Measurements from ENCODE around the gene IL13.

The IL13 gene

DNA sequence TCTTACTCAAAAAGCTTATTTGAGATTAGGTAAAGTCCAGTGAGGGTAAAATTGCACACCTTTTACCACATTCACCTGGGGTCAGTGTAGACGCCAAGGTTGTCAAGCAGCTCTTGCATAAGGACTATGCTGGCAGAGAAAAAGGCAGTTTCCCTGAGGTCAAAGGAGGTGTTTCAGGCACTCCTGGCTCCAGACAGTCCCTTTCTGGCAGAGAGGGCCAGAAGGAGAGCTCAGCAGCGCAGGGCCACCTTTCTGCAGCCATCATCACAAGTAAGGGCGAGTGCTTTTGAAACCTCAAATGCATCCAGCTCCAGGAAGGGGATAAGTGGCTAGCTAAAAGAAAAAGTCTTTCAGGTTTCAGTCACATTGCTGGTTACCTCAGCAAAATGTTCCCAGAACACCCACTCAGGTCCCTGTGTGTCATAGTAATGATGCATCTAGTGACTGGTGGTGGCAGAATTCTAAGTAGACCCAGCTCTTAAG lies 16.7 kb upstream of the IL13 start:
- no peaks in the 10 kb centered on the region for H3K9me3 ChIP-seq (ENCODE audit: low read length)
- no peak overlapping the region for H3K4me3 ChIP-seq (ENCODE audit: low read length)
- H3K36me3 ChIP-seq (ENCODE audit: insufficient read depth, low read length) = peaks cover 2% of the 10 kb centered on the region
- H3K4me1 ChIP-seq (ENCODE audit: insufficient read depth, low read length) = no peaks in the 10 kb centered on the region
- H2AFZ ChIP-seq (ENCODE audit: low read depth, low read length) = no peak overlapping the region
- no peaks in the 10 kb centered on the region for H3K27me3 ChIP-seq (ENCODE audit: insufficient read depth, low read length)

DNA sequence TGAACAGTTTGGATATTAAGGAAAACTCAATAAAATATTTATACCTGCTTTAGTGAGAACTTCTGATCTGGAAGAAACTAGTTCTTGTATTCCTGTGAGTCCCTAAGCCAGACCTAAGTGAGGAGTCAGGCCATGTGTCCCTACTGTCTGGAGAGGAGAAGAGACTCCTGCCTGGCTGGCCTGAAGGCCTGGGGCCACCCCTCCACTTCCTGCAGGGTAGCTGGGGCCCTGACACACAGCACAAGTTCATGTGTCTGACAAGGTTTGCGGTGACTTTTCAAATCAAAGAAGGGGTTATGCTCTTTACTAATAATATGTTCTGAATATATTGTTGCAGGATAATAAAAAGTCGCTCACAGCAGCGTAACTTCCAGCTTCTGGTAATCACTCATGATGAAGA lies 16.1 kb upstream of the IL13 start:
- no peaks in the 10 kb centered on the region for H3K9me3 ChIP-seq (ENCODE audit: low read length)
- H2AFZ ChIP-seq (ENCODE audit: low read depth, low read length) = no peak overlapping the region
- no peaks in the 10 kb centered on the region for H3K4me1 ChIP-seq (ENCODE audit: insufficient read depth, low read length)
- no peaks in the 10 kb centered on the region for H3K27me3 ChIP-seq (ENCODE audit: insufficient read depth, low read length)
- no peak overlapping the region for H3K4me3 ChIP-seq (ENCODE audit: low read length)
- peaks cover 2% of the 10 kb centered on the region for H3K36me3 ChIP-seq (ENCODE audit: insufficient read depth, low read length)

DNA sequence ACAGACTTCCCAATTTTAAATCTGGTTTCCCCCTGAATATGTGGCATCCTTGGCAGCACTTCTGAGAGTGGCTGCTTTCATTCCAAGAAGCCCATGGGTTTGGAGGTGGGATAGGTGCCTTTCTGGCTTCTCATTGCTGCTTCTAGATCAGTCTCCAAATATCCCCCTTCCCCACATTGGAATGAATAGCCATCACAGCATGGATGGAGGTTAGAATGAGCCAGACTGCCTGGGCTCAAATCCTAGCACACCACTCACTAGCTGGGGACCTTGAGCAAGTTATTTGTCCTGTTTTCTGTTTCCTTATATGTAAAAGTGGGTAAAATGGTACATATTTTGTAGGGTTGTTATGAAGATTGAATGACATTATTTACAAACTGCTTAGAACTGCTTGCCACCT lies 13.8 kb upstream of the IL13 start:
- Histone ChIP-seq H3K36me3 (ENCODE audit: insufficient read depth, low read length) (peaks cover 2% of the 10 kb centered on the region), H3K4me3 (ENCODE audit: low read length) (no peak overlapping the region), H3K9me3 (ENCODE audit: low read length) (no peaks in the 10 kb centered on the region), H3K4me1 (ENCODE audit: insufficient read depth, low read length) (no peaks in the 10 kb centered on the region), H3K27me3 (ENCODE audit: insufficient read depth, low read length) (no peaks in the 10 kb centered on the region), H2AFZ (ENCODE audit: low read depth, low read length) (no peak overlapping the region)

DNA sequence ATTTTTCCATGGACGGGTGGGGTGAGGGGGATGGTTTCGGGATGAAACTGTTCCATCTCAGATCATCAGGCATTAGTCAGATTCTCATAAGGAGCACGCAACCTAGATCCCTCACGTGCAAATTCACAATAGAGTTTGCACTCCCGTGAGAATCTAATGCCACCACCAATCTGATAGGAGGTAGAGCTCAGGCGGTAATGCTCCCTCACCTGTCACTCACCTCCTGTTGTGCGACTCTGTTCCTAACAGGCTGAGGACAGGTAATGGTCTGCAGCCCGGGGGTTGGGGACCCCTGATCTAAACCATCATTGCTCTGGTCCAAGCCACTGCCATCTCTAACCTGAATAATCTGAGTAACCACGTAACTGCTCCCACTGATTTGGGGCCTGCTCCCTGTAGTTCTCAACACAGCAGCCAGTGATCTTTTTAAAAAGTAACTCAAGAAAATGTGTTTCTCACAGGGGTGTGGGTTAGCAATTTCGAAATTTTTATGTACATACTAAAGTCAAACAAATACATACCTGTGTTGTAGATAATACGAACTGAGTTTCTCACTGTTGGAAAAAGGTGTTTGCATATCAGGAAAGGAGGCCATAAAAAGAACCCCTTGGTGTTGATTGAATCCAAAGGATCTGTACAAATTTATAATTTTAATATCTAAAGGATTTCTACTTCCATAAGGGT lies 11.2 kb upstream of the IL13 start:
- H3K36me3 ChIP-seq (ENCODE audit: insufficient read depth, low read length) = no peaks in the 10 kb centered on the region
- H2AFZ ChIP-seq (ENCODE audit: low read depth, low read length) = no peak overlapping the region
- H3K4me3 ChIP-seq (ENCODE audit: low read length) = no peak overlapping the region
- H3K27me3 ChIP-seq (ENCODE audit: insufficient read depth, low read length) = no peaks in the 10 kb centered on the region
- H3K9me3 ChIP-seq (ENCODE audit: low read length) = no peaks in the 10 kb centered on the region
- no peaks in the 10 kb centered on the region for H3K4me1 ChIP-seq (ENCODE audit: insufficient read depth, low read length)

GRCh38 chr5:132647473-132647872 lies 10.5 kb upstream of the IL13 start:
- Histone ChIP-seq H2AFZ (ENCODE audit: low read depth, low read length) (no peak overlapping the region), H3K27me3 (ENCODE audit: insufficient read depth, low read length) (no peaks in the 10 kb centered on the region), H3K4me1 (ENCODE audit: insufficient read depth, low read length) (no peaks in the 10 kb centered on the region), H3K9me3 (ENCODE audit: low read length) (no peaks in the 10 kb centered on the region), H3K36me3 (ENCODE audit: insufficient read depth, low read length) (no peaks in the 10 kb centered on the region), H3K4me3 (ENCODE audit: low read length) (no peak overlapping the region)

- H2AFZ ChIP-seq (ENCODE audit: low read depth, low read length) = no peak overlapping the region
Measured at GRCh38 chr5:132648355-132648754, 9.6 kb upstream of the IL13 start.

DNA sequence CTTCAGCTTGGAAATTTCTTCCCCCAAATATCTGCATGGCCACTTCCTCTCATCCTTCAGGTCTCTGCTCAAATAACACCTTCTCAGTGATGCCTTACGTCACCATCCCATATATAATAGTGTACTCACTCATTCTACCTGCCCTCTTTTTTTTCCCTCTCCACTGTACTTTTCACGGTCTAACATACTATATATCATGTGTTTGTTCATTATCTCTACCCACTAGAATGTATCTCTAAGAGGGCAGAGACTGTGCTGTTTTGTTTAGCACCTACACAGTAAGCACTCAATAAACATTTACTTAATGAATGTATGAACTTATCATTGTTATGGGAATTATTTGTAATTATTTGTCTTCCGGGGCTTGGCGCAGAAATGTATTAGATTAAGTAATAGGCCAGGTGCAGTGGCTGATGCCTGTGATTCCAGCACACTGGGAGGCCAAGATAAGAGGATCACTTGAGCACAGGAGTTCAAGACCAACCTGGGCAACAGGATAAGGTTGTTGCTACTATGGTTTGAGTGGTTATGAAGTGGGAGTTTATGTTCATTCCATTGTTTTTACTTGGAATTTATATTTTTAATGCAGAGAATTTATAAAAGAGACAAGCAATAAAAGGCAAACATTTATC lies 6.0 kb upstream of the IL13 start:
- Histone ChIP-seq H3K4me1 (ENCODE audit: insufficient read depth, low read length) (peaks cover 4% of the 10 kb centered on the region), H3K4me3 (ENCODE audit: low read length) (no peak overlapping the region), H3K27me3 (ENCODE audit: insufficient read depth, low read length) (peaks cover 32% of the 10 kb centered on the region), H2AFZ (ENCODE audit: low read depth, low read length) (no peak overlapping the region), H3K36me3 (ENCODE audit: insufficient read depth, low read length) (no peaks in the 10 kb centered on the region), H3K9me3 (ENCODE audit: low read length) (peaks cover 2% of the 10 kb centered on the region)

More at GRCh38 chr5:132648355-132648754, 9.6 kb upstream of the IL13 start:
- Histone ChIP-seq H3K9me3 (ENCODE audit: low read length) (no peaks in the 10 kb centered on the region), H3K27me3 (ENCODE audit: insufficient read depth, low read length) (peaks cover 3% of the 10 kb centered on the region), H3K36me3 (ENCODE audit: insufficient read depth, low read length) (no peaks in the 10 kb centered on the region), H3K4me3 (ENCODE audit: low read length) (no peak overlapping the region), H3K4me1 (ENCODE audit: insufficient read depth, low read length) (no peaks in the 10 kb centered on the region)

GRCh38 chr5:132653716-132654115 lies 4.3 kb upstream of the IL13 start:
- Histone ChIP-seq H3K4me1 (ENCODE audit: insufficient read depth, low read length) (peaks cover 4% of the 10 kb centered on the region), H3K36me3 (ENCODE audit: insufficient read depth, low read length) (no peaks in the 10 kb centered on the region), H3K9me3 (ENCODE audit: low read length) (peaks cover 2% of the 10 kb centered on the region), H3K4me3 (ENCODE audit: low read length) (no peak overlapping the region), H3K27me3 (ENCODE audit: insufficient read depth, low read length) (peaks cover 49% of the 10 kb centered on the region), H2AFZ (ENCODE audit: low read depth, low read length) (no peak overlapping the region)

GRCh38 chr5:132655821-132656773 lies 1.9 kb upstream of the IL13 start:
- H2AFZ ChIP-seq (ENCODE audit: low read depth, low read length) = peak overlapping the region; percentile 86
- H3K36me3 ChIP-seq (ENCODE audit: insufficient read depth, low read length) = no peaks in the 10 kb centered on the region
- H3K27me3 ChIP-seq (ENCODE audit: insufficient read depth, low read length) = peaks cover 64% of the 10 kb centered on the region
- H3K9me3 ChIP-seq (ENCODE audit: low read length) = peaks cover 2% of the 10 kb centered on the region
- peaks cover 4% of the 10 kb centered on the region for H3K4me1 ChIP-seq (ENCODE audit: insufficient read depth, low read length)
- H3K4me3 ChIP-seq (ENCODE audit: low read length) = peak overlapping the region; percentile 34

DNA sequence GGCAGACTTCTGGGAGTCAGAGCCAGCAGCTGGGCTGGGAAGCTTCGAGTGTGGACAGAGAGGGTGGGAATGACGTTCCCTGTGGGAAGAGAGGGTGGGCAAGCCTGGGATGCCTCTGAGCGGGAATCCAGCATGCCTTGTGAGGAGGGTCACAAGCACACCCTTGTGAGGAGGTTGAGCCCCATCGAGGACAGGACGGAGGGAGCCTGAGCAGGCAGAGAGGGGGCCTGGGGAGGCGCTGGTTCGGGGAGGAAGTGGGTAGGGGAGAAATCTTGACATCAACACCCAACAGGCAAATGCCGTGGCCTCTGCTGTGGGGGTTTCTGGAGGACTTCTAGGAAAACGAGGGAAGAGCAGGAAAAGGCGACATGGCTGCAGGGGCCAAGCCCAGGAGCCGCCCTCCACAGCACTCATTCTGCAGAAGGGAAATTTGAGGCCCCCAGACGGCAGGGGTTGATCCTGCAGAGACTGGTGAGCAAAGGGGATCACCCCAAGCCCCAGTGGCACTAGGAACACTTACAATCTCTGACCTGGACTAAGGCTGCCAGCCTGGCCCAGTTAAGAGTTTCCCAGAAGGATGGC lies 1.1 kb upstream of the IL13 start:
- peaks cover 64% of the 10 kb centered on the region for H3K27me3 ChIP-seq (ENCODE audit: insufficient read depth, low read length)
- H3K4me3 ChIP-seq (ENCODE audit: low read length) = no peak overlapping the region
- H3K36me3 ChIP-seq (ENCODE audit: insufficient read depth, low read length) = no peaks in the 10 kb centered on the region
- H2AFZ ChIP-seq (ENCODE audit: low read depth, low read length) = no peak overlapping the region
- peaks cover 2% of the 10 kb centered on the region for H3K9me3 ChIP-seq (ENCODE audit: low read length)
- peaks cover 4% of the 10 kb centered on the region for H3K4me1 ChIP-seq (ENCODE audit: insufficient read depth, low read length)

- peaks cover 8% of the 10 kb centered on the region for H3K4me1 ChIP-seq (ENCODE audit: insufficient read depth, low read length)
- peaks cover 2% of the 10 kb centered on the region for H3K9me3 ChIP-seq (ENCODE audit: low read length)
- H3K36me3 ChIP-seq (ENCODE audit: insufficient read depth, low read length) = no peaks in the 10 kb centered on the region
- no peak overlapping the region for H3K4me3 ChIP-seq (ENCODE audit: low read length)
- peaks cover 58% of the 10 kb centered on the region for H3K27me3 ChIP-seq (ENCODE audit: insufficient read depth, low read length)
- no peak overlapping the region for H2AFZ ChIP-seq (ENCODE audit: low read depth, low read length)
Measured at GRCh38 chr5:132658381-132659302, 669 bp downstream of the IL13 start.

All from neuron (in vitro differentiated cells).